SK-N-MC (cell line): ENCODE results near the gene UNC50.

Experiments
- EZH2 ChIP-seq: fragments of 200-600 bp; sonication (generic); IDR thresholded peaks from one replicate; pipeline ENCODE4 v1.6.1; 2017; ENCODE audit warnings: antibody characterized with exemption
- FOXP2 ChIP-seq: optimal IDR thresholded peaks from 2 replicates; pipeline ENCODE3; 2011; ENCODE audit warnings: mild to moderate bottlenecking, moderate library complexity; ENCODE audit not compliant: insufficient read depth; ENCODE audit errors: extremely low read length, control extremely low read depth
- POLR2AphosphoS5 ChIP-seq: IDR thresholded peaks from 2 replicates; pipeline ENCODE4 v1.6.1; 2012; ENCODE audit warnings: mild to moderate bottlenecking, low read depth, low read length, borderline replicate concordance

- TF ChIP-seq FOXP2: no peak
- TF ChIP-seq EZH2: no peak
- TF ChIP-seq POLR2AphosphoS5: no peak
Observed at GRCh38 chr2:98649992-98650375, 41.6 kb downstream of the UNC50 start.
